OCI-LY7 (cell line): Measurements from ENCODE around the gene PAXIP1. TPM values are rescaled to one million over a fixed set of nuclear protein-coding genes. Genes with fewer than 3 reads are reported as not detected.

Experiments
- BruUV-seq: library from RNA; stranded (reverse); fragments of 400-500 nt; replicated peaks from 2 replicates; lab custom pipeline; 2021; lab: Mats Ljungman, UMichigan
- CTCF ChIA-PET: fragments of 300-600 bp; sonication (Branson Sonifier 250); formaldehyde crosslinking; loops from one replicate; lab custom pipeline; 2022; ENCODE audit warnings: antibody characterized with exemption; ENCODE audit not compliant: unreplicated experiment; lab: Charles Lee
- POLR2A ChIA-PET: fragments of 300-600 bp; sonication (Branson Sonifier 250); formaldehyde crosslinking; loops from one replicate; lab custom pipeline; 2022; ENCODE audit warnings: antibody characterized with exemption; lab: Charles Lee
- DNase-seq: peaks from one replicate; pipeline ENCODE4 v3.0.0-alpha.2; 2015; ENCODE audit warnings: low spot score
- H2AFZ ChIP-seq: fragments of 200-600 bp; sonication (generic), shearing (Covaris generic); 2 replicates; pipeline ENCODE4 v1.6.1; 2014; ENCODE audit warnings: mild to moderate bottlenecking, antibody characterized with exemption, low read length, moderate library complexity
- H3K27ac ChIP-seq: fragments of 200-600 bp; sonication (generic); 2 replicates; pipeline ENCODE4 v1.5.1; 2014; ENCODE audit warnings: mixed run types, low read depth, mild to moderate bottlenecking, moderate library complexity, low read length, inconsistent platforms; ENCODE audit not compliant: poor library complexity, severe bottlenecking
- H3K36me3 ChIP-seq: fragments of 200-600 bp; sonication (generic); 2 replicates; pipeline ENCODE4 v1.6.1; 2014; ENCODE audit warnings: mild to moderate bottlenecking, antibody characterized with exemption, low read length, moderate library complexity, mixed read lengths; ENCODE audit not compliant: insufficient read depth
- H3K4me1 ChIP-seq: fragments of 200-600 bp; sonication (generic); 2 replicates; pipeline ENCODE4 v1.5.1; 2014; ENCODE audit warnings: mild to moderate bottlenecking, low read length; ENCODE audit not compliant: insufficient read depth, poor library complexity, severe bottlenecking
- H3K4me2 ChIP-seq: fragments of 200-600 bp; sonication (generic); 2 replicates; pipeline ENCODE4 v1.6.1; 2014; ENCODE audit warnings: mild to moderate bottlenecking, low read length
- H3K4me3 ChIP-seq: fragments of 200-600 bp; sonication (generic); 2 replicates; pipeline ENCODE4 v1.5.1; 2014; ENCODE audit warnings: mild to moderate bottlenecking, low read depth, low read length; ENCODE audit not compliant: poor library complexity, severe bottlenecking
- H3K79me2 ChIP-seq: fragments of 200-600 bp; sonication (generic); 2 replicates; pipeline ENCODE4 v1.6.1; 2016; ENCODE audit warnings: low read depth, mild to moderate bottlenecking, low read length, moderate library complexity, mixed read lengths; ENCODE audit not compliant: insufficient read depth
- H3K9me2 ChIP-seq: fragments of 200-600 bp; sonication (generic); 2 replicates; pipeline ENCODE4 v1.6.1; 2016; ENCODE audit warnings: mild to moderate bottlenecking, low read length, mixed read lengths; ENCODE audit not compliant: insufficient read depth
- H3K9me3 ChIP-seq: fragments of 200-600 bp; sonication (generic); 2 replicates; pipeline ENCODE4 v1.6.1; 2014; ENCODE audit warnings: mild to moderate bottlenecking, mixed run types, low read length, mixed read lengths
- H4K20me1 ChIP-seq: fragments of 200-600 bp; sonication (generic); 2 replicates; pipeline ENCODE4 v1.6.1; 2014; ENCODE audit warnings: mild to moderate bottlenecking, antibody characterized with exemption, low read length, moderate library complexity, mixed read lengths; ENCODE audit not compliant: insufficient read depth
- EZH2phosphoT487 ChIP-seq: fragments of 200-600 bp; sonication (generic); IDR thresholded peaks from 2 replicates; pipeline ENCODE4 v1.6.1; 2018; ENCODE audit warnings: low read depth, borderline replicate concordance, mild to moderate bottlenecking, mixed run types, antibody characterized with exemption, low read length, moderate library complexity, mixed read lengths
- intact Hi-C: fragments of 100-400 bp; cut with micrococcal nuclease; formaldehyde crosslinking; loops from one replicate; pipeline ENCODE4 v1.10.0; 2022; ENCODE audit not compliant: unreplicated experiment
- total RNA-seq, 2 experiments: library from RNA; depleted of rRNA in 1 of 2; stranded (reverse); fragments of >200 nt in 1 of 2; shearing (Covaris generic) in 1 of 2; gene quantifications; 2 replicates each; pipeline ENCODE4 v1.2.3, GENCODE V29; 2014 to 2022
- TF ChIP-seq, protein P1 (sequence below): fragments of 200-600 bp; sonication (generic); conservative IDR thresholded peaks from 2 replicates; pipeline ENCODE4 v1.5.1; 2014; ENCODE audit warnings: mild to moderate bottlenecking, antibody characterized with exemption, low read length, moderate library complexity, mixed read lengths

PAXIP1 gene
- total RNA-seq, 2 experiments from 2014 or later: 27.4 to 33.0 TPM

DNA sequence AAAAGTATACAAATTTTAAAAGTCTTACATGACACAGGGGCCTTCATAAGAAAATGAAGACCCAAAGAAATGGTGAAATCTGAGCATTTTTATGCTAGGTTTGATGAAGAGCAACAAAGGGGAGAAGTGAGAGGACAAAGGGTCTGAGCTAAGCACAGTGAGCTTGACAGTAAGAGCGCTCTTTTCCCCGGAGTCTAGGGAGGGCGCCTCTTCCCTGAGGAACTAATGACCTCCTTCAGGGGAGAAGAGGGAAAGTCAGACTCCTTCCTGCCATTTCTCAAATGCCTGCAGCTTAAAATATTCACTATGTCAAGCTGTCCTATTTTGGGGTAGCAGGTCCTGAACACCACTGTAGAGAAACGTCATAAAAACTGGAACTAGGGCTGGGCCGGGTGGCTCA lies 18.1 kb upstream of the PAXIP1 start:
- no TSS peak for BruUV-seq
- no peaks in the 10 kb centered on the region for H3K36me3 ChIP-seq
- H4K20me1 ChIP-seq: no peaks in the 10 kb centered on the region
- no peaks in the 10 kb centered on the region for H3K9me3 ChIP-seq
- TF ChIP-seq EZH2phosphoT487: no peak
- TF ChIP-seq, protein P1, sequence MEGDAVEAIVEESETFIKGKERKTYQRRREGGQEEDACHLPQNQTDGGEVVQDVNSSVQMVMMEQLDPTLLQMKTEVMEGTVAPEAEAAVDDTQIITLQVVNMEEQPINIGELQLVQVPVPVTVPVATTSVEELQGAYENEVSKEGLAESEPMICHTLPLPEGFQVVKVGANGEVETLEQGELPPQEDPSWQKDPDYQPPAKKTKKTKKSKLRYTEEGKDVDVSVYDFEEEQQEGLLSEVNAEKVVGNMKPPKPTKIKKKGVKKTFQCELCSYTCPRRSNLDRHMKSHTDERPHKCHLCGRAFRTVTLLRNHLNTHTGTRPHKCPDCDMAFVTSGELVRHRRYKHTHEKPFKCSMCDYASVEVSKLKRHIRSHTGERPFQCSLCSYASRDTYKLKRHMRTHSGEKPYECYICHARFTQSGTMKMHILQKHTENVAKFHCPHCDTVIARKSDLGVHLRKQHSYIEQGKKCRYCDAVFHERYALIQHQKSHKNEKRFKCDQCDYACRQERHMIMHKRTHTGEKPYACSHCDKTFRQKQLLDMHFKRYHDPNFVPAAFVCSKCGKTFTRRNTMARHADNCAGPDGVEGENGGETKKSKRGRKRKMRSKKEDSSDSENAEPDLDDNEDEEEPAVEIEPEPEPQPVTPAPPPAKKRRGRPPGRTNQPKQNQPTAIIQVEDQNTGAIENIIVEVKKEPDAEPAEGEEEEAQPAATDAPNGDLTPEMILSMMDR: no peak
- no peaks in the 10 kb centered on the region for H3K9me2 ChIP-seq
- no peak overlapping the region for H3K4me3 ChIP-seq
- H3K4me2 ChIP-seq: no peak overlapping the region
- intact Hi-C loops: no loop called here
- H2AFZ ChIP-seq: no peak overlapping the region
- POLR2A ChIA-PET: interaction anchor here (0.6 to 1.4 kb wide), 3 partner anchors 10 to 18 kb away, joined by 3 to 6 read pairs (median 3); no protein-coding TSS in a partner anchor
- H3K79me2 ChIP-seq: no peaks in the 10 kb centered on the region
- H3K27ac ChIP-seq: no peak overlapping the region
- DNase-seq: no peak
- H3K4me1 ChIP-seq: peaks cover 3% of the 10 kb centered on the region
- CTCF ChIA-PET: no interaction called here

DNA sequence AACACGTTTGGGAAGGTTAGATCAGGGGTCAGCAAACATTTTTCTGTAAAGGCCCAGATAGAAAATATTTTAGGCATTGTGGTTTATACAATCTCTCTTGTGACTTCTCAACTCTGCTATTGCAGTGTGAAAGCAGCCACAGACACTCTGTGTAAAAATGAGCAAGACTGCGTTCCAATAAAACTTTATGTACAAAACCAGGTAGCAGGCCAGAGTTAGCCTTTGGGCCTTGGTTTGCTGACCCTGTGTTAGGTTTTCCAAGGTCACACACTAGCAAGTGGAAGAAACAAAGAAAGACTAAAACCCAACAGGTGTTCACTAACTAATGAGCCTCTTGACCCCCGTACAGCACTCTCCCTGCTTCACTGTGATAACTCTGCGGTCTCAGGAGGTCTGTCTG lies 14.9 kb upstream of the PAXIP1 start:
- no peak for TF ChIP-seq EZH2phosphoT487
- TF ChIP-seq, protein P1: no peak
- Histone ChIP-seq H3K4me1 (peaks cover 3% of the 10 kb centered on the region), H3K36me3 (no peaks in the 10 kb centered on the region), H2AFZ (no peak overlapping the region), H3K9me3 (no peaks in the 10 kb centered on the region), H3K27ac (no peak overlapping the region), H3K4me3 (no peak overlapping the region), H3K9me2 (no peaks in the 10 kb centered on the region), H3K79me2 (no peaks in the 10 kb centered on the region), H3K4me2 (no peak overlapping the region), H4K20me1 (no peaks in the 10 kb centered on the region)
- BruUV-seq: no TSS peak
- CTCF ChIA-PET: no interaction called here
- no peak for DNase-seq
- intact Hi-C loops: no loop called here
- POLR2A ChIA-PET: interaction anchor here (0.6 to 0.7 kb wide), 4 partner anchors 8 to 1991 kb away, joined by 4 to 8 read pairs (median 4); no protein-coding TSS in a partner anchor

DNA sequence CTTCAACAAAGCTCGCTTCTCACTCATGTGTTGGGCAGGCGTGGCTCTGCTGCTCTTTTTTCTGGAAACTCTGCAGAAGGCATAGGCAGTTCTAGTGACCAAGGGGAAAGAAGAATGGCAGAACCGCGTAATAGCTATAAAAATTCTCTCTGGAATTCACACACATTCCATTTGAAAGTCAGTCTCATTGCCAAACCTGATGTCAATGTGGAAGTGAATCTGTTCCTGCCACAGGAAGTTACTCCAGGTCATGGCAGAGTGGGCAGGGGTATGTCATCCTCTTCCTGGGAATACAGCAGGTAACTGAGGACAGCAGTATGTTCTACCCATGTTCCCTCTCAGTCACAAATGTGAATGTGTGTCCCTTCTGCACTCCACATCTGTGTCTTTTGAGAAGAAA lies 8.2 kb upstream of the PAXIP1 start:
- DNase-seq: no peak
- BruUV-seq: no TSS peak
- H3K4me1 ChIP-seq: no peaks in the 10 kb centered on the region
- intact Hi-C loops: no loop called here
- no peaks in the 10 kb centered on the region for H4K20me1 ChIP-seq
- TF ChIP-seq, protein P1: no peak
- no peak for TF ChIP-seq EZH2phosphoT487
- no peaks in the 10 kb centered on the region for H3K9me3 ChIP-seq
- H3K79me2 ChIP-seq: no peaks in the 10 kb centered on the region
- H3K4me3 ChIP-seq: no peak overlapping the region
- H3K27ac ChIP-seq: no peak overlapping the region
- no peak overlapping the region for H2AFZ ChIP-seq
- CTCF ChIA-PET: interaction anchor here (0.5 to 1.1 kb wide), 2 partner anchors 12 to 147 kb away, joined by 3 to 4 read pairs; no protein-coding TSS in a partner anchor
- no peak overlapping the region for H3K4me2 ChIP-seq
- peaks cover 14% of the 10 kb centered on the region for H3K36me3 ChIP-seq
- no peaks in the 10 kb centered on the region for H3K9me2 ChIP-seq
- POLR2A ChIA-PET: interaction anchor here (1.1 kb wide), 2 partner anchors 20 to 26 kb away, joined by 3 read pairs; no protein-coding TSS in a partner anchor
